HepG2 (cell line): ENCODE measurements around the gene CCDC148. TPM values are rescaled to one million over a fixed set of nuclear protein-coding genes. Genes with fewer than 3 reads are reported as not detected.

Source experiments
- ATF3 ChIP-seq: sonication (generic); formaldehyde crosslinking; IDR thresholded peaks from 2 replicates; pipeline ENCODE4 v1.4.0; 2020; ENCODE audit warnings: missing genetic modification reagents
- KLF6 ChIP-seq: IDR thresholded peaks from 2 replicates; pipeline ENCODE4 v1.8.0; 2016; ENCODE audit warnings: missing biosample characterization, missing genetic modification reagents
- NFIB ChIP-seq: sonication (generic); formaldehyde crosslinking; IDR thresholded peaks from 2 replicates; pipeline ENCODE4 v1.9.0; 2021; ENCODE audit warnings: missing genetic modification reagents, mild to moderate bottlenecking, borderline replicate concordance
- PRMT3 ChIP-seq: sonication (generic); formaldehyde crosslinking; IDR thresholded peaks from 2 replicates; pipeline ENCODE4 v1.8.1; 2022; ENCODE audit warnings: low read depth, mild to moderate bottlenecking, moderate library complexity, missing genetic modification reagents, borderline replicate concordance
- SRY ChIP-seq: sonication (generic); formaldehyde crosslinking; IDR thresholded peaks from 2 replicates; pipeline ENCODE4 v1.8.0; 2022; ENCODE audit warnings: mild to moderate bottlenecking, missing genetic modification reagents
- TBX3 ChIP-seq: fragments of 450-650 bp; IDR thresholded peaks from 2 replicates; pipeline ENCODE4 v1.6.1; 2017; ENCODE audit warnings: antibody characterized with exemption, mild to moderate bottlenecking, inconsistent platforms, borderline replicate concordance
- ZBTB2 ChIP-seq: sonication (generic); formaldehyde crosslinking; IDR thresholded peaks from 2 replicates; pipeline ENCODE4 v1.8.0; 2022; ENCODE audit warnings: low read depth, missing genetic modification reagents
- ZBTB46 ChIP-seq: sonication (generic); formaldehyde crosslinking; IDR thresholded peaks from 2 replicates; pipeline ENCODE4 v1.4.0; 2020; ENCODE audit warnings: mild to moderate bottlenecking, missing genetic modification reagents, borderline replicate concordance
- ZFX ChIP-seq: sonication (generic); formaldehyde crosslinking; IDR thresholded peaks from 2 replicates; pipeline ENCODE4 v1.4.0; 2020; ENCODE audit warnings: mild to moderate bottlenecking, low read depth, missing genetic modification reagents, moderate library complexity
- ZNF589 ChIP-seq: sonication (generic); formaldehyde crosslinking; conservative IDR thresholded peaks from 2 replicates; pipeline ENCODE4 v1.8.0; 2022; ENCODE audit warnings: mild to moderate bottlenecking, moderate library complexity, missing genetic modification reagents
- ZNF678 ChIP-seq: sonication (generic); formaldehyde crosslinking; IDR thresholded peaks from 2 replicates; pipeline ENCODE4 v1.4.0; 2020; ENCODE audit warnings: mild to moderate bottlenecking, missing genetic modification reagents
- ZNF746 ChIP-seq: sonication (generic); formaldehyde crosslinking; IDR thresholded peaks from 2 replicates; pipeline ENCODE4 v1.8.0; 2022; ENCODE audit warnings: mild to moderate bottlenecking, missing genetic modification reagents
- ZSCAN30 ChIP-seq: sonication (generic); formaldehyde crosslinking; IDR thresholded peaks from 2 replicates; pipeline ENCODE4 v1.5.0; 2020; ENCODE audit warnings: mild to moderate bottlenecking, missing genetic modification reagents
- polyA plus RNA-seq, 8 experiments: library from polyadenylated mRNA; depleted of rRNA in 3 of 8; stranded (reverse) in 7 of 8; unstranded in 1 of 8; fragments of >200 nt; fragmentation: Illumina TruSeq in 4 of 8; extraction: Trizol in 4 of 8; gene quantifications; 2 replicates each; pipeline versions ENCODE4 v1.2.1 to v1.2.3, GENCODE V29; 2011 to 2016; ENCODE audit warnings: low read depth in 4 of 8, missing spikeins in 1 of 8, mixed read lengths in 1 of 8; ENCODE audit not compliant: insufficient read depth in 1 of 8
- total RNA-seq, 5 experiments: library from RNA; depleted of rRNA; stranded (reverse); fragments of >200 nt; fragmentation: Illumina TruSeq; extraction: Trizol; gene quantifications; 2 replicates each; pipeline ENCODE4 v1.2.3, GENCODE V29; 2016; ENCODE audit warnings: low read depth in 1 of 5
- TF ChIP-seq, protein P1 (sequence below): sonication (generic); formaldehyde crosslinking; IDR thresholded peaks from 2 replicates; pipeline ENCODE4 v1.4.0; 2020; ENCODE audit warnings: mild to moderate bottlenecking, low read depth, missing genetic modification reagents
- TF ChIP-seq, protein P2 (sequence below): sonication (generic); formaldehyde crosslinking; IDR thresholded peaks from 2 replicates; pipeline ENCODE4 v1.4.0; 2020; ENCODE audit warnings: mild to moderate bottlenecking, missing genetic modification reagents
- TF ChIP-seq, protein P3 (sequence below): sonication (generic); formaldehyde crosslinking; IDR thresholded peaks from 2 replicates; pipeline ENCODE4 v1.5.0; 2020; ENCODE audit warnings: mild to moderate bottlenecking, missing genetic modification reagents
- TF ChIP-seq, protein P4 (sequence below): IDR thresholded peaks from 2 replicates; pipeline ENCODE4 v1.6.1; 2016; ENCODE audit warnings: missing genetic modification reagents, missing compliant biosample characterization
- TF ChIP-seq, protein P5 (sequence below): sonication (generic); formaldehyde crosslinking; IDR thresholded peaks from 2 replicates; pipeline ENCODE4 v1.5.0; 2020; ENCODE audit warnings: missing genetic modification reagents, mild to moderate bottlenecking, borderline replicate concordance

CCDC148 gene
- total and polyA plus RNA-seq, 2 of the 13 experiments (the other 11 are each of a cell fraction or from before 2014, with no cell fraction given), result 0.30 to 0.49 TPM

DNA sequence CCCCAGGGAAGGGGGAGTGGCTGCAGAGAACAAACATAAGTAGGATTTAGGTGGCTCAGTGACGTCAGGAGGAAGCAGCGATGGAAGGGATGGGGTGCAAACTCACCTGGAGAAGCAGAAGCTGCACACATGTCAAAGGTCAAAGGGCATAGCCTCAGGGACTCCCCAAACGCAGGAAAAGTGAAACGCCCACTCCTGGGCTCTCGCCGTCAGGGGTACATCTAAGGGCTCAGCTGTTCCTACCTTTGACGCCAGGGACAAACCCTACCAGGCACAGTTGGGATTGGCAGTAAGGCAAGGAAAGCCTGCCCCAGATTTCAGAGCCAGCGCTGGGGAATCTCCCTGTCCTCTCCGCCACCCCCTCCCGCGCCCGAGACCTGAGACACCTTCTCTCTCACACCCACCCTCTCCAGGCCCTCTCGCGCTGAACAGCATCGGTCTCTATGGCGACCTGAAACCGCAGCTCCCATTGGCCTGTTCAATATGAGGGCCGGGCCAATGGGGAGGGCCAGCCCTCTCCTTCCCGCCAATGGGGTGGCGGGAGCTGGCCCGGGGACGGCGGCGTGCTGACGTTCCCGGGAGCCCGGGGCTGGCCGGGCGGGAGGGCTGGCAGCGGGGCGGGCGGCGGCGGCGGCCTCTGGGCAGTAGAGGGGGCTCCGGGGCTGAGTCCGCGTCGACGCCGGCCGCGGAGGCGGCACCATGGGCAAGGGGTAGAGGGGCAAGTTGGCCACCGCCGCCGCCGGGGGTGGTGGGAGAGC is at the start of gene CCDC148, which contains the start of gene PKP4 (continued):
- TF ChIP-seq, protein P1, sequence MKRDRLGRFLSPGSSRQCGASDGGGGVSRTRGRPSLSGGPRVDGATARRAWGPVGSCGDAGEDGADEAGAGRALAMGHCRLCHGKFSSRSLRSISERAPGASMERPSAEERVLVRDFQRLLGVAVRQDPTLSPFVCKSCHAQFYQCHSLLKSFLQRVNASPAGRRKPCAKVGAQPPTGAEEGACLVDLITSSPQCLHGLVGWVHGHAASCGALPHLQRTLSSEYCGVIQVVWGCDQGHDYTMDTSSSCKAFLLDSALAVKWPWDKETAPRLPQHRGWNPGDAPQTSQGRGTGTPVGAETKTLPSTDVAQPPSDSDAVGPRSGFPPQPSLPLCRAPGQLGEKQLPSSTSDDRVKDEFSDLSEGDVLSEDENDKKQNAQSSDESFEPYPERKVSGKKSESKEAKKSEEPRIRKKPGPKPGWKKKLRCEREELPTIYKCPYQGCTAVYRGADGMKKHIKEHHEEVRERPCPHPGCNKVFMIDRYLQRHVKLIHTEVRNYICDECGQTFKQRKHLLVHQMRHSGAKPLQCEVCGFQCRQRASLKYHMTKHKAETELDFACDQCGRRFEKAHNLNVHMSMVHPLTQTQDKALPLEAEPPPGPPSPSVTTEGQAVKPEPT (CRISPR knock-in tag), result no peak
- TF ChIP-seq ATF3 (CRISPR knock-in tag), result no peak
- TF ChIP-seq ZNF678 (CRISPR knock-in tag), result no peak
- TF ChIP-seq, protein P2, sequence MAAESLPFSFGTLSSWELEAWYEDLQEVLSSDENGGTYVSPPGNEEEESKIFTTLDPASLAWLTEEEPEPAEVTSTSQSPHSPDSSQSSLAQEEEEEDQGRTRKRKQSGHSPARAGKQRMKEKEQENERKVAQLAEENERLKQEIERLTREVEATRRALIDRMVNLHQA (CRISPR knock-in tag), result no peak
- TF ChIP-seq ZBTB46 (CRISPR knock-in tag), result no peak
- TF ChIP-seq, protein P3, sequence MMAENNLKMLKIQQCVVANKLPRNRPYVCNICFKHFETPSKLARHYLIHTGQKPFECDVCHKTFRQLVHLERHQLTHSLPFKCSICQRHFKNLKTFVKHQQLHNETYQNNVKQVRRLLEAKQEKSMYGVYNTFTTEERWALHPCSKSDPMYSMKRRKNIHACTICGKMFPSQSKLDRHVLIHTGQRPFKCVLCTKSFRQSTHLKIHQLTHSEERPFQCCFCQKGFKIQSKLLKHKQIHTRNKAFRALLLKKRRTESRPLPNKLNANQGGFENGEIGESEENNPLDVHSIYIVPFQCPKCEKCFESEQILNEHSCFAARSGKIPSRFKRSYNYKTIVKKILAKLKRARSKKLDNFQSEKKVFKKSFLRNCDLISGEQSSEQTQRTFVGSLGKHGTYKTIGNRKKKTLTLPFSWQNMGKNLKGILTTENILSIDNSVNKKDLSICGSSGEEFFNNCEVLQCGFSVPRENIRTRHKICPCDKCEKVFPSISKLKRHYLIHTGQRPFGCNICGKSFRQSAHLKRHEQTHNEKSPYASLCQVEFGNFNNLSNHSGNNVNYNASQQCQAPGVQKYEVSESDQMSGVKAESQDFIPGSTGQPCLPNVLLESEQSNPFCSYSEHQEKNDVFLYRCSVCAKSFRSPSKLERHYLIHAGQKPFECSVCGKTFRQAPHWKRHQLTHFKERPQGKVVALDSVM (CRISPR knock-in tag), result no peak
- no peak for TF ChIP-seq ZNF589
- no peak for TF ChIP-seq NFIB (CRISPR knock-in tag)
- TF ChIP-seq, protein P4, sequence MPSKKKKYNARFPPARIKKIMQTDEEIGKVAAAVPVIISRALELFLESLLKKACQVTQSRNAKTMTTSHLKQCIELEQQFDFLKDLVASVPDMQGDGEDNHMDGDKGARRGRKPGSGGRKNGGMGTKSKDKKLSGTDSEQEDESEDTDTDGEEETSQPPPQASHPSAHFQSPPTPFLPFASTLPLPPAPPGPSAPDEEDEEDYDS (CRISPR knock-in tag), result peak; percentile 71
- TF ChIP-seq, protein P5, sequence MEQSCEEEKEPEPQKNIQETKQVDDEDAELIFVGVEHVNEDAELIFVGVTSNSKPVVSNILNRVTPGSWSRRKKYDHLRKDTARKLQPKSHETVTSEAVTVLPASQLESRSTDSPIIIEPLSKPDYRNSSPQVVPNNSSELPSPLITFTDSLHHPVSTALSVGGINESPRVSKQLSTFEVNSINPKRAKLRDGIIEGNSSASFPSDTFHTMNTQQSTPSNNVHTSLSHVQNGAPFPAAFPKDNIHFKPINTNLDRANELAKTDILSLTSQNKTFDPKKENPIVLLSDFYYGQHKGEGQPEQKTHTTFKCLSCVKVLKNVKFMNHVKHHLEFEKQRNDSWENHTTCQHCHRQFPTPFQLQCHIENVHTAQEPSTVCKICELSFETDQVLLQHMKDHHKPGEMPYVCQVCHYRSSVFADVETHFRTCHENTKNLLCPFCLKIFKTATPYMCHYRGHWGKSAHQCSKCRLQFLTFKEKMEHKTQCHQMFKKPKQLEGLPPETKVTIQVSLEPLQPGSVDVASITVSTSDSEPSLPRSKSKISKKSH (CRISPR knock-in tag), result no peak
- TF ChIP-seq ZBTB2 (CRISPR knock-in tag), result no peak
- TF ChIP-seq ZFX, result peak; percentile 47; the same call in 1 of the 2 replicates
- TF ChIP-seq KLF6, result no peak
- TF ChIP-seq TBX3, result no peak
- peak; percentile 33; the same call in 1 of the 2 replicates for TF ChIP-seq ZNF746 (CRISPR knock-in tag)
- TF ChIP-seq ZSCAN30, result no peak
- 0 out of 2 replicates have a peak, but pooled peaks have one; percentile 25 for TF ChIP-seq SRY (CRISPR knock-in tag)
- TF ChIP-seq PRMT3 (CRISPR knock-in tag), result no peak
